Neural cell (in vitro differentiated cells): ENCODE results near the gene PCED1B. TPM values are rescaled to one million over a fixed set of nuclear protein-coding genes. Genes with fewer than 3 reads are reported as not detected.

Experiments used
- H2AFZ ChIP-seq: fragments of 200-600, 300-800 bp; sonication (generic), shearing (Covaris generic); 2 replicates; pipeline ENCODE4 v1.6.0; 2014; ENCODE audit warnings: low read depth, mild to moderate bottlenecking, antibody characterized with exemption, low read length, moderate library complexity
- H3F3A ChIP-seq: fragments of 200-600 bp; shearing (Covaris generic); 2 replicates; pipeline ENCODE4 v1.6.1; 2016; ENCODE audit warnings: mild to moderate bottlenecking, moderate library complexity, mixed read lengths, antibody characterized with exemption, low read length; ENCODE audit not compliant: insufficient read depth, poor library complexity, severe bottlenecking
- H3K27ac ChIP-seq: fragments of 200-600, 300-800 bp; sonication (generic), shearing (Covaris generic); 2 replicates; pipeline ENCODE4 v1.5.1; 2014; ENCODE audit warnings: mild to moderate bottlenecking, low read length, moderate library complexity
- H3K27me3 ChIP-seq: fragments of 300-800, 200-600 bp; sonication (generic), shearing (Covaris generic); 2 replicates; pipeline ENCODE4 v1.6.0; 2014; ENCODE audit warnings: mild to moderate bottlenecking, low read depth, low read length, moderate library complexity; ENCODE audit not compliant: insufficient read depth
- H3K36me3 ChIP-seq: fragments of 300-800, 200-600 bp; sonication (generic), shearing (Covaris generic); 2 replicates; pipeline ENCODE4 v1.5.1; 2014; ENCODE audit warnings: mild to moderate bottlenecking, antibody characterized with exemption, low read length, moderate library complexity; ENCODE audit not compliant: insufficient read depth
- H3K4me2 ChIP-seq: fragments of 300-800, 200-600 bp; sonication (generic), shearing (Covaris generic); 2 replicates; pipeline ENCODE4 v1.6.0; 2014; ENCODE audit warnings: mild to moderate bottlenecking, low read length
- H3K4me3 ChIP-seq: fragments of 300-800, 200-600 bp; sonication (generic), shearing (Covaris generic); 2 replicates; pipeline ENCODE4 v1.5.1; 2014; ENCODE audit warnings: mild to moderate bottlenecking, low read length, moderate library complexity
- H3K79me2 ChIP-seq: fragments of 200-600 bp; shearing (Covaris generic); replicated peaks from 2 replicates; pipeline ENCODE4 v1.6.0; 2014; ENCODE audit warnings: mild to moderate bottlenecking, low read length, moderate library complexity; ENCODE audit not compliant: insufficient read depth
- H3K9ac ChIP-seq: fragments of 300-800, 200-600 bp; sonication (generic), shearing (Covaris generic); 2 replicates; pipeline ENCODE4 v1.6.1; 2016; ENCODE audit warnings: mild to moderate bottlenecking, low read length, mixed read lengths
- H3K9me2 ChIP-seq: fragments of 200-600 bp; shearing (Covaris generic); 2 replicates; pipeline ENCODE4 v1.6.1; 2016; ENCODE audit warnings: mild to moderate bottlenecking, low read length, mixed read lengths; ENCODE audit not compliant: insufficient read depth
- H3K9me3 ChIP-seq: fragments of 200-600, 300-800 bp; sonication (generic), shearing (Covaris generic); 2 replicates; pipeline ENCODE4 v1.6.1; 2016; ENCODE audit warnings: mild to moderate bottlenecking, mixed run types, low read length, moderate library complexity, mixed read lengths
- H4K20me1 ChIP-seq: fragments of 200-600 bp; shearing (Covaris generic); 2 replicates; pipeline ENCODE4 v1.6.1; 2016; ENCODE audit warnings: mild to moderate bottlenecking, mixed run types; ENCODE audit not compliant: insufficient read depth
- EP300 ChIP-seq: fragments of 450-650 bp; conservative IDR thresholded peaks from 2 replicates; pipeline ENCODE4 v1.6.1; 2014; ENCODE audit warnings: antibody characterized with exemption, mild to moderate bottlenecking, moderate library complexity; ENCODE audit not compliant: poor library complexity, severe bottlenecking
- EZH2 ChIP-seq: fragments of 200-600, 300-800 bp; shearing (Covaris generic), sonication (generic); IDR thresholded peaks from 2 replicates; pipeline ENCODE4 v1.6.1; 2014; ENCODE audit warnings: antibody characterized with exemption, low read length, borderline replicate concordance, mild to moderate bottlenecking; ENCODE audit not compliant: insufficient read depth, poor library complexity, severe bottlenecking
- MXI1 ChIP-seq: fragments of 450-650 bp; conservative IDR thresholded peaks from 2 replicates; pipeline ENCODE4 v1.6.1; 2014; ENCODE audit warnings: antibody characterized with exemption, mild to moderate bottlenecking; ENCODE audit not compliant: poor library complexity, severe bottlenecking
- POLR2AphosphoS5 ChIP-seq: IDR thresholded peaks from 2 replicates; pipeline ENCODE4 v1.6.1; 2012
- RAD21 ChIP-seq: fragments of 450-650 bp; conservative IDR thresholded peaks from 2 replicates; pipeline ENCODE4 v1.6.1; 2014; ENCODE audit warnings: antibody characterized with exemption, mild to moderate bottlenecking, moderate library complexity
- SMC3 ChIP-seq: fragments of 450-650 bp; conservative IDR thresholded peaks from 2 replicates; pipeline ENCODE4 v1.6.1; 2014; ENCODE audit warnings: antibody characterized with exemption, mild to moderate bottlenecking, moderate library complexity; ENCODE audit not compliant: poor library complexity
- TAF1 ChIP-seq: IDR thresholded peaks from 2 replicates; pipeline ENCODE4 v1.6.1; 2012; ENCODE audit warnings: low read depth
- polyA plus RNA-seq: library from polyadenylated mRNA; depleted of rRNA; stranded (reverse); fragments of >200 nt; gene quantifications from 2 replicates; pipeline ENCODE4 v1.2.3, GENCODE V29; 2014
- TF ChIP-seq, protein P1 (sequence below): fragments of 450-650 bp; IDR thresholded peaks from 2 replicates; pipeline ENCODE4 v1.5.1; 2014; ENCODE audit warnings: antibody characterized with exemption, mild to moderate bottlenecking, moderate library complexity; ENCODE audit not compliant: poor library complexity, severe bottlenecking
- TF ChIP-seq, protein P2 (sequence below): IDR thresholded peaks from 2 replicates; pipeline ENCODE4 v1.6.1; 2012; ENCODE audit warnings: borderline replicate concordance

The PCED1B gene
- polyA plus RNA-seq, 1 donor from 2014 or later, result not detected

DNA sequence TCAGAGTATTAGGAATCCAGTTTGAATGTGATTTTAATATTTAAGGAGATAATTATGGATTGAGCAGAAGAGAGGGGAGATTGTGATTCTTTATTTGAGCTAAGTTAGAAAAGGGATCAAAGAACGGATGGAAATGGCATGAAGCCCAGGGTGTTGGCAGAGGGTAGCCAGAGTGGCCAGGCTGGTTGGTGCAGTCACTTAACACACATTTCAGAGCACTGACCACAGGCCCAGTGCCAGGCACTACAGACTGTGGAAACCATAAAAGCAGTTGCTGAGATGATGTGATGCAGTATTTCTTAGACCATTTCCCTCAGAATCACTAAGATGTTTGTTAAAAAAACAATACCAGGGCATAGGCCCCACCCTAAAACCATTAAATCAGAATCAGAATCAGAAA, 168.0 kb downstream of the PCED1B start:
- Histone ChIP-seq H3K9ac (no peak overlapping the region), H3F3A (no peaks in the 10 kb centered on the region), H3K9me2 (no peaks in the 10 kb centered on the region), H3K9me3 (no peaks in the 10 kb centered on the region), H3K4me3 (no peak overlapping the region), H3K79me2 (no peaks in the 10 kb centered on the region), H3K27ac (no peak overlapping the region), H2AFZ (no peak overlapping the region), H3K4me2 (no peak overlapping the region), H3K27me3 (no peaks in the 10 kb centered on the region), H4K20me1 (no peaks in the 10 kb centered on the region), H3K36me3 (no peaks in the 10 kb centered on the region)
- TF ChIP-seq RAD21, result no peak
- TF ChIP-seq MXI1, result no peak
- TF ChIP-seq TAF1, result no peak
- TF ChIP-seq, protein P1, sequence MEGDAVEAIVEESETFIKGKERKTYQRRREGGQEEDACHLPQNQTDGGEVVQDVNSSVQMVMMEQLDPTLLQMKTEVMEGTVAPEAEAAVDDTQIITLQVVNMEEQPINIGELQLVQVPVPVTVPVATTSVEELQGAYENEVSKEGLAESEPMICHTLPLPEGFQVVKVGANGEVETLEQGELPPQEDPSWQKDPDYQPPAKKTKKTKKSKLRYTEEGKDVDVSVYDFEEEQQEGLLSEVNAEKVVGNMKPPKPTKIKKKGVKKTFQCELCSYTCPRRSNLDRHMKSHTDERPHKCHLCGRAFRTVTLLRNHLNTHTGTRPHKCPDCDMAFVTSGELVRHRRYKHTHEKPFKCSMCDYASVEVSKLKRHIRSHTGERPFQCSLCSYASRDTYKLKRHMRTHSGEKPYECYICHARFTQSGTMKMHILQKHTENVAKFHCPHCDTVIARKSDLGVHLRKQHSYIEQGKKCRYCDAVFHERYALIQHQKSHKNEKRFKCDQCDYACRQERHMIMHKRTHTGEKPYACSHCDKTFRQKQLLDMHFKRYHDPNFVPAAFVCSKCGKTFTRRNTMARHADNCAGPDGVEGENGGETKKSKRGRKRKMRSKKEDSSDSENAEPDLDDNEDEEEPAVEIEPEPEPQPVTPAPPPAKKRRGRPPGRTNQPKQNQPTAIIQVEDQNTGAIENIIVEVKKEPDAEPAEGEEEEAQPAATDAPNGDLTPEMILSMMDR, result no peak
- TF ChIP-seq, protein P2, sequence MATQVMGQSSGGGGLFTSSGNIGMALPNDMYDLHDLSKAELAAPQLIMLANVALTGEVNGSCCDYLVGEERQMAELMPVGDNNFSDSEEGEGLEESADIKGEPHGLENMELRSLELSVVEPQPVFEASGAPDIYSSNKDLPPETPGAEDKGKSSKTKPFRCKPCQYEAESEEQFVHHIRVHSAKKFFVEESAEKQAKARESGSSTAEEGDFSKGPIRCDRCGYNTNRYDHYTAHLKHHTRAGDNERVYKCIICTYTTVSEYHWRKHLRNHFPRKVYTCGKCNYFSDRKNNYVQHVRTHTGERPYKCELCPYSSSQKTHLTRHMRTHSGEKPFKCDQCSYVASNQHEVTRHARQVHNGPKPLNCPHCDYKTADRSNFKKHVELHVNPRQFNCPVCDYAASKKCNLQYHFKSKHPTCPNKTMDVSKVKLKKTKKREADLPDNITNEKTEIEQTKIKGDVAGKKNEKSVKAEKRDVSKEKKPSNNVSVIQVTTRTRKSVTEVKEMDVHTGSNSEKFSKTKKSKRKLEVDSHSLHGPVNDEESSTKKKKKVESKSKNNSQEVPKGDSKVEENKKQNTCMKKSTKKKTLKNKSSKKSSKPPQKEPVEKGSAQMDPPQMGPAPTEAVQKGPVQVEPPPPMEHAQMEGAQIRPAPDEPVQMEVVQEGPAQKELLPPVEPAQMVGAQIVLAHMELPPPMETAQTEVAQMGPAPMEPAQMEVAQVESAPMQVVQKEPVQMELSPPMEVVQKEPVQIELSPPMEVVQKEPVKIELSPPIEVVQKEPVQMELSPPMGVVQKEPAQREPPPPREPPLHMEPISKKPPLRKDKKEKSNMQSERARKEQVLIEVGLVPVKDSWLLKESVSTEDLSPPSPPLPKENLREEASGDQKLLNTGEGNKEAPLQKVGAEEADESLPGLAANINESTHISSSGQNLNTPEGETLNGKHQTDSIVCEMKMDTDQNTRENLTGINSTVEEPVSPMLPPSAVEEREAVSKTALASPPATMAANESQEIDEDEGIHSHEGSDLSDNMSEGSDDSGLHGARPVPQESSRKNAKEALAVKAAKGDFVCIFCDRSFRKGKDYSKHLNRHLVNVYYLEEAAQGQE, result no peak
- TF ChIP-seq SMC3, result no peak
- no peak for TF ChIP-seq EP300
- no peak for TF ChIP-seq POLR2AphosphoS5
- no peak for TF ChIP-seq EZH2

DNA sequence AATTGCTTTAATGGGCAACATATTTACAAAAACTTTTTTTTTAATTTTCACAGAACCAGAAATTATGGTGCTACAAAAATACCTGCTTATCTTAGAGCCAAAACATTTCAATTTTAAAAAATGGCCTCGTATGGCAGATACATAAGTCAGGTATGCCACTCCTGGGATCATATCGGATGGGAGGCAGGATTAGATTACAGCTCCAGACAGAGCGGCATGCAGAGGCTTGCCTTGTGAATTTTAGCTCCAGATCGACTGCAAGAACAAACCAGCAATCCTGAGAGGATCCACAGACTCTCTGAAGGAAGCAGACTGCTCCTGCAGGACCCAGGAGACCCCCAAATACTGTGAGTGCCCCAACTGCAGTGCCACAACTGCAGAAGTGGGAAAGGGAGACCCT, 169.7 kb downstream of the PCED1B start:
- H2AFZ ChIP-seq, result no peak overlapping the region
- no peak overlapping the region for H3K4me3 ChIP-seq
- no peak overlapping the region for H3K4me2 ChIP-seq

More for the DNA sequence above, 169.7 kb downstream of the PCED1B start:
- no peak overlapping the region for H3K9ac ChIP-seq
- no peaks in the 10 kb centered on the region for H3K9me2 ChIP-seq
- no peaks in the 10 kb centered on the region for H3K9me3 ChIP-seq
- H4K20me1 ChIP-seq, result no peaks in the 10 kb centered on the region
- H3K27me3 ChIP-seq, result no peaks in the 10 kb centered on the region
- no peak for TF ChIP-seq EZH2
- TF ChIP-seq, protein P1, result no peak
- TF ChIP-seq, protein P2, result no peak
- no peak for TF ChIP-seq TAF1
- TF ChIP-seq POLR2AphosphoS5, result no peak
- no peak for TF ChIP-seq EP300
- TF ChIP-seq RAD21, result no peak
- TF ChIP-seq MXI1, result no peak
- no peak for TF ChIP-seq SMC3
- H3K79me2 ChIP-seq, result no peaks in the 10 kb centered on the region
- H3K36me3 ChIP-seq, result no peaks in the 10 kb centered on the region
- no peak overlapping the region for H3K27ac ChIP-seq
- no peaks in the 10 kb centered on the region for H3F3A ChIP-seq
